GM19238 (cell line): Measurements from ENCODE around the gene CABCOCO1.
"Not testable (repeated sequence)": the region's sequence is repeated elsewhere in the genome, so short reads cannot be mapped to it uniquely, and the experiment has no call there.

Experiments
- DNase-seq: peaks from one replicate; pipeline ENCODE4 v3.0.0; 2011; ENCODE audit warnings: low spot score; ENCODE audit not compliant: insufficient read length

The CABCOCO1 gene

GRCh38 chr10:61642676-61643075, 20.1 kb upstream of the CABCOCO1 start:
- no peak for DNase-seq

- DNase-seq, result no peak
Observed at GRCh38 chr10:61643316-61643751, 19.4 kb upstream of the CABCOCO1 start.

DNA sequence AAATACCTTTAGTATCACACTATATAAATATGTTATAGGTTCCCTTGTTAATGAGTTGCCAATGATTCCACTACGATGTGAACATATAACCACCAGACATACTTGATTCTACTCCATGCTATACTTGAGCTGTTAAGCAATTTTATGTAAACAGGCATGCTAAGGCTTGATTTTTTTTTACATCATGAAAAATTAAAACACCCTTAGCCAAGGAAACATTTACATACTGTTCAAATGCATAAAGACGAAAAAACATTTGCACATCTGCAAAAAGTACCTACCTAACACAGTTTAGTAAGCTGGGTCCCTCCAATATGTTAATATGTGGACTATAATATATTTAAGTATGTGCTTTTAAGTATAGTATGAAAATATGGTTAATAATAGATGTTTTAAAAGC, 9.0 kb upstream of the CABCOCO1 start:
- DNase-seq, result no peak

GRCh38 chr10:61655335-61655851, 7.3 kb upstream of the CABCOCO1 start:
- no peak for DNase-seq

GRCh38 chr10:61663466-61663865, 737 bp downstream of the CABCOCO1 start:
- no peak for DNase-seq

GRCh38 chr10:61664985-61665384, 2.3 kb downstream of the CABCOCO1 start:
- DNase-seq, result no peak

- no peak for DNase-seq
Observed at GRCh38 chr10:61669161-61669725, 6.5 kb downstream of the CABCOCO1 start.

DNA sequence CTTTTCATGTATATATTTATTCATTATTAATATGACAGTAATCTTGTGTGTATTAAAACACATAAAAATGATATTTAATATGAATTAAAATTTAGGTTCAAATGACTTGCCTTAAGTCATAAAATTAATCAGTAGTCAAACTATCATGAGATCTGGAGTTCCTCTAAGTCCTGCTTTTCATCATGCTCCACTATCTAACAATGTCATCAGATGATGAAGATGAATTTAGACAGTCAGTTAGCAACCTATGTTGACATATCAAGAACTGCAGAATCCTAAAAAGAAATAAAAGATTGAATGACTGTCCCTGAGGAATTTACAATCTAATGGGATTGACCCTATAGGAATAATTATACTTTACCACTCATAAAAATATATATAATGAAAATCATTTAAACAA, 7.1 kb downstream of the CABCOCO1 start:
- DNase-seq, result no peak

GRCh38 chr10:61673360-61673759, 10.6 kb downstream of the CABCOCO1 start:
- no peak for DNase-seq

- no peak for DNase-seq
Observed at GRCh38 chr10:61682323-61682722, 19.6 kb downstream of the CABCOCO1 start.

- DNase-seq, result no peak
Observed at GRCh38 chr10:61683319-61683718, 20.6 kb downstream of the CABCOCO1 start.

DNA sequence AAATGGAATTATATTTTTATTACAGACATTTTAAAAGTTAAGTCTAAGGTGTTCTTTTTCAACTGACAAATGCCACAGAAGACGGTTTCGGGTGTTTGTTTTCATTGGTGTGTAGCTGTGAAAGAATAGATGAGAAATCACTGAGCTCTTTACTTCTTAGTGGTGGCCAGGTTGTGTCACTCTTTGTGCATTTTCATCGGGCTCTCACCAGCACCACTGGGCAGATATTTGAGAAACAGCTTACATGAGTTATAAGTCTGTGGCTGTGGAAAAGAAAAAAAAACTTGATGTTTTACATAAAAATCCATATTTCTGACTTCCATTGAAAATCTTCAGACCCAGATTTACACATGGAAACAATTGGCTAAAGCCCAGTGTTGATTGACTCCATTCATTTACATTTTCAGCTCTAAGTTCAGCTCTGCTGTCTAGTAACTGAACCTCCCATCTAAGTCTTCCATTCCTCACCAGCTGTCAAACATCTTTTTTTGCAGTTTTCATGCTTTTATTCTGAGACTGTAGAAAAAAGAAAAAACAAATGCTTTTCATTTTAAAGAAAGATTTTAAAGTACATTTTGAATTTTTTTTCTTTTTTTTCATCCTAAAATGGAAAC, 22.3 kb downstream of the CABCOCO1 start:
- no peak for DNase-seq

GRCh38 chr10:61688551-61689308, 26.0 kb downstream of the CABCOCO1 start:
- no peak for DNase-seq

DNA sequence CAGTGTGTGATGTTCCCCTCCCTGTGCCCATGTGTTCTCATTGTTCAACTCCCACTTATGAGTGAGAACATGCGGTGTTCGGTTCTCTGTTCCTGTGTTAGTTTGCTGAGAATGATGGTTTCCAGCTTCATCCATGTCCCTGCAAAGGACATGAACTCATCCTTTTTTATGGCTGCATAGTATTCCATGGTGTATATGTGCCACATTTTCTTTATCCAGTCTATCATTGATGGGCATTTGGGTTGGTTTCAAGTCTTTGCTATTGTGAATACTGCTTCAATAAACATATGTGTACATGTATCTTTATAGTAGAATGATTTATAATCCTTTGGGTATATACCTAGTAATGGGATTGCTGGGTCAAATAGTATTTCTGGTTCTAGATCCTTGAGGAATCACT, 28.9 kb downstream of the CABCOCO1 start:
- DNase-seq, result not testable (repeated sequence)

GRCh38 chr10:61692447-61693010, 29.8 kb downstream of the CABCOCO1 start:
- no peak for DNase-seq

DNA sequence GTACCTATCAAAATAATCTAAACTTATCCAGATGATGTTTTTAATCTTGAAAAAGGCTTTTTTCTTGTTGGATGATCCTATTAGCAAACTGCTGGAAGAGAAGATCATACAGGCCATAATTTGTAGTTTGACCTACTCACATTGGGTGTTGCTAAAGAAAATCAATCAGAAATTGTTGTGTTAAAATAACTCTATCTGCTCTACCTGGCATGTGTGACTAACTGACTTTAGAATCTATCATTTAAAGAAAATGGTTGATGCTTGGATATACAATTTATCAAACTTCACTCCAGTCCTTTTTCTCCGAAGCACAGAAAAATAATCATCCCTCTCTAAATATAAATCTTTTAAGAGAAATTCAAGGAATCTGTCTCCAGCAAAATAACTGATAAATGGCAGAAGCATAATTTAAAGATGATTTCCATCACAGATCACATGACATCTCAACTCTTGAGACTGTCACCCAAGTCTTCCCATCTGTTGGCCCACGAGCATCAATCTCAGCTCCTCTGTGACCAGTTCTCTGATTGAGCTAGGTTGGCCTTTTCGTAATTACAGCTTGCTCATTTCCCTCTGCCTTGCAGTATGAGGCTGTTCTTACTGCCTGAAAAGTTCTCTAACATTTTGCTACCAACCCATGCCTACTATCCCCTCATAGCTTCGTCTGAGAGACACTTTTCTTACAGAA, 36.4 kb downstream of the CABCOCO1 start:
- no peak for DNase-seq

- DNase-seq, result no peak
Observed at GRCh38 chr10:61701055-61701705, 38.5 kb downstream of the CABCOCO1 start.

- DNase-seq, result no peak
Observed at GRCh38 chr10:61701706-61702105, 39.0 kb downstream of the CABCOCO1 start.

DNA sequence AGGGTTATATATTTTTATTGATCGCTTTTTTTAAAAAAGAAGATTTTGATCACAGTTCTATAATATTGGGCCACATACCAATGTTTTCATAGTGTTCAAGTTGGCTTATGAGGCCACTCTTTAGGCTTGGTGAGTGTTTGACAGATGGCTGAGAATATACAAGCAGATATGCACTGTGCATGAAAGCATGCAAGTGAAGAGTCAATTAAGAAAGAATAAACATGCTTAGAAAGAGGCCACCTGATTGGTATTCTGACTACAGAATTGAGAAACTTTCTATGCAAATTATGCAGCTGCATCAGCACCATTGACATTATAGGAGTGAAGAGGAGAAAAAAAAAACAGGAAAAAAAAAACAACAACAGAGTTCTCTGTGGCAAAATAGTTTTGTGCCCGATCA, 39.9 kb downstream of the CABCOCO1 start:
- no peak for DNase-seq

DNA sequence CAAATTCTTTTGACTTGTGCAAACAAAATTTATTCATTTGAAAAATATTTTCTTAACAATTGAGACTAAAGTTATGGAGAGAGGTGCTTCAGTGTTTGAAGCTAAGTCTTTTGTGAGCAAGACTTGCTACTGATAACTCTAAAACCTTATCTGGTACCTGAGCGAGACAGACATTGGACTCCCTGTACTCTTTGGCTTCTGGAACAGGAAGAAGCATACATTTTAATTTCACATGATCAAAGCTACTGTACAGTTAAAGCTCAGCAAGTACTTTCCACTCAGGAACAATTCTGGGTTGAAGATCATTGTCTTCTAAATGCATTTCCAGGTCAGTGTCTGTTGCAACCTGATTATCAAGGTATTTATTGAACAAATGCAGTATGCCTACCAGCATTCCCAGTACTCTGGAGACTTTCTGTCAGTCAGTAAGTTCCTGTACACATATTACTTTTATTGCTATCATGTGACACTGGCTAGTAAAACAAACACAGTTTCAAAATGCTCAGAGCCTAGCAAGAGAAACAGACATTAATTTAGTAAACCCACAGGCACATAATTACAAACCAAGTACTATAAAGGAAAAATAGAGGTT, 42.4 kb downstream of the CABCOCO1 start:
- no peak for DNase-seq

DNA sequence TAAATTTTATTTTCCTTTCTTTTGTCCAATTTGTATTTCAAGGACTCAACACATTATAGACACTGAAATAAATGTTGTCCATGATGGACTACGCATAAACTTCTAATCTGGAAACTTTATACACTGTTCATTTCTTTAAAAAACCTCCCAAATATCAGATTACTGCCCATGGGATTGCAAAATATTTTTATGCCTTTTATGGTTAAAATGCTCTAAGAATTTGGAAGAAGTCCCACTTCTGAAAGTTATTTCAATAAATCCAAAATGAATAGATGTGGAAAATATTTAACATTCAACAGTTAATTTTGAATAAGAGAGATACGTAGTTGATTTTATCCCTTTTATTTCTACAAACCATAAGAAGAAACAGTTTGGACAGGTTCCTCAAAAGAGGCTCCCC, 46.1 kb downstream of the CABCOCO1 start:
- no peak for DNase-seq
